GM19463 (cell line): ENCODE data around the gene SCGB1C1.
"Not testable (repeated sequence)": the region's sequence is repeated elsewhere in the genome, so short reads cannot be mapped to it uniquely, and the experiment has no call there.

ENCODE experiments used
- ATAC-seq: cut with Tn5 transposase; IDR thresholded peaks from one replicate; pipeline ENCODE4 v1.9.1; 2021; ENCODE audit warnings: mild to moderate bottlenecking, moderate library complexity; ENCODE audit not compliant: unreplicated experiment

The SCGB1C1 gene

GRCh38 chr11:192674-193128 is at the start of gene SCGB1C1:
Gene SCGB1C1 (plus strand): TSS chr11:193078. CDS start chr11:193100, 22 bp downstream.
- ATAC-seq = not testable (repeated sequence)

GRCh38 chr11:180242-180641 is 12.6 kb upstream of the SCGB1C1 start:
- ATAC-seq = not testable (repeated sequence)

GRCh38 chr11:189200-189783 is 3.6 kb upstream of the SCGB1C1 start:
- ATAC-seq = not testable (repeated sequence)

DNA sequence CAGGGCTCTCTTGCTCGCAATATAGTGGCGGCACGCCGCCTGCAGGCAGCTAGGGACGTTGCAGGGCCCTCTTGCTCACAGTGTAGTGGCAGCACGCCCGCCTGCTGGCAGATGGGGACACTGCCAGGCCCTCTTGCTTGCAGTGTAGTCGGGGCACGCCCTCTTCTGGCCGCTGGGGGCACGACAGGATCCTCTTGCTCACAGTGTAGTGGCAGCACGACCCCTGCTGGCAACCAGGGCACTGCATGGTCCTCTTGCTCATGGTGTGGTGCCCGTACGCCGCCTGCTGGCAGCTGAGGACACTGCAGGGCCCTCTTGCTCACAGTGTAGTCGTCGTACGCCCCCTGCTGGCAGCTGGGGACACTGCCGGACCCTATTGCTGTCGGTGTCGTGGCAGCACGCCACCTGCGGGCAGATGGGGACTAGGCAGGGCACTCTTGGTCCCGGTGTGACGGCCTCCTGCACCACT is 3.0 kb upstream of the SCGB1C1 start:
- ATAC-seq = peak; percentile 70

- ATAC-seq = not testable (repeated sequence)
Observed at GRCh38 chr11:190546-190945, 2.3 kb upstream of the SCGB1C1 start.

- ATAC-seq = not testable (repeated sequence)
Observed at GRCh38 chr11:191490-192478, 1.1 kb upstream of the SCGB1C1 start.

DNA sequence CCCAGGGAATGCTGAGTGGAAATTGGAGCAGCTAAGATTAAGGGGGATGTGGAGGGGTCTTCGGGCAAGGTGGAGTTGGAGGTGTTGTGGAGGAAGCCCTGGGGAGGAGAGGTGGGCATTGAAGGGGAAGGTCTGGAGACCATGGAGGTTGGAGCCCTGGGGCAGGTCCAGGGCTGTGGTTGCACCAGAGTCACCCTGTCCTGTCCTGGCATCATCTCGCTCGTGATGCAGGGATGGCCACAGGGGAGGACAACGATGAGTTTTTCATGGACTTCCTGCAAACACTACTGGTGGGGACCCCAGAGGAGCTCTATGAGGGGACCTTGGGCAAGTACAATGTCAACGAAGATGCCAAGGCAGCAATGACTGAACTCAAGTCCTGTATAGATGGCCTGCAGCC is 603 bp downstream of the SCGB1C1 start:
- ATAC-seq = not testable (repeated sequence)

DNA sequence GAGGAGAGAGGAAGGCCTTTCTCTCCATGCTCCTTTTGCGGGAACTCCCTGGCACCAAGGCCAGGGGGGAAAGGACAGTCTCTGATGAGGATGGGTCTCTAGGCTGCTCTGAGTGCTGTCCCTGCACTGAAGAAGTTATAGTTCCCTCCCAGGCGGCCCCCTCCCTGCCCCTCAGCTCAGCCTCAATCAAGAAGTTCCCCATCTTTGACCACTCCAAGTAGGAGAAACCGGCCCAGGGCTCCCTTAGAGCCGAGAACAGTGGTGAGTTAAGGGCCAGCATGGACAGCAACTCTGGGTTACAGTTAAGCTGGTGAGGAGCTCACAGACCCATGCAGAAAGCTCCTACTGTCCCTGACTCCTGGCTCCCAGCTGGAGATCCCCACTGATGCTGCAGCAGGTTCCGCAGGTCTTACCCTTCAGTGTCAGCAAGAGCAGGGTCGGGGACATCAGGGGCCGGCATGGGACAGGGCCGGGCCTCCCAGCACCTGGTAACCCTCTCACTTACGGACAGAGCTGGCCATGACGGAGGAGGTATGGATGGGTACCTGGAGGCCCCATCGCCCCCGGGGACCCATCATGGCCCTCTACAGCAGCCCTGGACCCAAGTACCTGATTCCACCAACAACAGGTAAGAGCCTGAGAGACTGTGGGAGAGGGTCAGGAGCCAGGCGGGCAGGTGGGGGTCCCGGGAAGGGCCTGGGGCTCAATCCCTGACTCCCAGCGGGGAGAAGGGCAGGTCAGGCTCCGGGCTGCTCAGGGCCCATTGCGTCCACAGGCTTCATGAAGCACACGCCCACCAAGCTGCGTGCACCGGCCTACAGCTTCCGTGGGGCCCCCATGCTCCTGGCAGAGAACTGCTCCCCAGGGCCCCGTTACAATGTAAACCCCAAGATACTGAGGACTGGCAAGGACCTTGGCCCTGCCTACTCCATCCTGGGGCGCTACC is 4.2 kb downstream of the SCGB1C1 start:
- ATAC-seq = no peak

- ATAC-seq = no peak
Observed at GRCh38 chr11:197741-198235, 4.9 kb downstream of the SCGB1C1 start.

GRCh38 chr11:198236-198806 is 5.4 kb downstream of the SCGB1C1 start:
- no peak for ATAC-seq

GRCh38 chr11:199004-199581 is 6.2 kb downstream of the SCGB1C1 start:
- ATAC-seq = no peak

DNA sequence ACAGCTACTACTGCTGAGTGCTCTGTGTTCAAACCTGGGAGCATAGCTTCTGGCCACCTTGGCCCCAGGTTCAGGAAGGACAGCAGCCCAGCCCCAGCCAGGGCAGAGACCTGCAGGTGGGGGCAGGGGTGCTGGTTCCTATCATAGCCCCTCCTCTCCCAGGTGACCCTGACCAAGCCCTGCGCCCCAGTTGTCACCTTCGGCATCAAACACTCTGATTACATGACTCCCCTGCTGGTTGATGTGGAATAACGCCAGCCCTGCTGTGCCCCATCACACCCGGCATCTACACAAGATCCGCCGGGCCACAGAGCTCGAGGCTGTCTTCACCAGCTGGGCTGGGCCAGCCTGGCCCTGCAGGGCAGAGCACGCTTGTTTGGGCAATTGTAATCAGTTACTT is 6.9 kb downstream of the SCGB1C1 start:
- no peak for ATAC-seq

DNA sequence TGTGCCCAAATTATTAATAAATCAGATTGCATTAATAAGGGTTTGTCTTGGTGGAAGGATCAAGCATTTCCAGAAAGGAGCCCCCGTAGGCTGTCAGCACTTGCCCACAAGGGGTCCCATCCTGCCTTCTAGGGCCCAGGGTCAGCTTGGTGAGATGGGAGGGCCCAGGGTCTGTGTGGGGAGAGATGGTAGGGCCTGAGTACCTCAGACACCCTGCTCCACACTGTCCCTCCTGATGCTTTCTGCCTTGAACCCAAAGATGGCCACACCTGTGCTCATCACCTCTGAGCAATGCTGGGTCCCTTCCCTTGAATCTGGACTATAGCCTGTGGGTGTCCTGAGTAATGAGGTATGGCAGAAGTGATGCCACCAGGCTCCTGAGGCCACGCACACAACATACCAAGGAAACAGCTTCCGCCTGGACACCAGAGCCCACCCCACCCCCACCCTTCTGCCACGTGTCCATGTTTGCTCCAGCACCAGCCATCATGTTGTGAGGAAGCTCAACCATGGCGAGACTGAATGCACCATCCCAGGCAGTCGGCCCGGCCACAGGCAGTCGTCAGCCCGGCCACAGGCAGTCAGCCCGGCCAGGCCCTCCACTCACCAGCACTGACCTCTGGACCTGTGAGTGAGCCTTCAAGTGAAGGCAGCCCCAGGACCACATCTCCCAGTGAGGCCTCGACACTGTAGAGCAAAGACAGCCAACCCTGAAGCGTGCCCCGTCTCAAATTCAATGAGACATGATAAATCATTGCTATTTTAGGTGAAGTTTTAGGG is 7.5 kb downstream of the SCGB1C1 start:
- ATAC-seq = no peak

GRCh38 chr11:201966-202365 is 9.1 kb downstream of the SCGB1C1 start:
- no peak for ATAC-seq

DNA sequence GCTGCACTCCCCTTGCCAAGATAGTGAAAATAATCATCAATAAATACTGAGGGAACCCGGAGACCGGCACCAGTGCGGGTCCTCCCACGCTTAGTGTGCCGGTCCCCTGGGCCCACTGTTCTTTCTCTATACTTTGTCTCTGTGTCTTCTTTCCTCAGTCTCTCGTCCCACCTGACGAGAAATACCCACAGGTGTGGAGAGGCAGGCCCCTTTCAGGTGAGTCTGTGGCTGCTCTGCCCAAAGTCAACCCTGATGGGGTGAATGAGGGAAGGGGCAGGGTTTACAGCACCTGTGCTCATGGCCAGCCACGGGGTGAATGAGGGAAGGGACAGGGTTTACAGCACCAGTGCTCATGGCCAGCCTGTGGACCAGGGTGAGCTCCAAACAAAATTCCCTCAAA is 9.6 kb downstream of the SCGB1C1 start:
- ATAC-seq = no peak

DNA sequence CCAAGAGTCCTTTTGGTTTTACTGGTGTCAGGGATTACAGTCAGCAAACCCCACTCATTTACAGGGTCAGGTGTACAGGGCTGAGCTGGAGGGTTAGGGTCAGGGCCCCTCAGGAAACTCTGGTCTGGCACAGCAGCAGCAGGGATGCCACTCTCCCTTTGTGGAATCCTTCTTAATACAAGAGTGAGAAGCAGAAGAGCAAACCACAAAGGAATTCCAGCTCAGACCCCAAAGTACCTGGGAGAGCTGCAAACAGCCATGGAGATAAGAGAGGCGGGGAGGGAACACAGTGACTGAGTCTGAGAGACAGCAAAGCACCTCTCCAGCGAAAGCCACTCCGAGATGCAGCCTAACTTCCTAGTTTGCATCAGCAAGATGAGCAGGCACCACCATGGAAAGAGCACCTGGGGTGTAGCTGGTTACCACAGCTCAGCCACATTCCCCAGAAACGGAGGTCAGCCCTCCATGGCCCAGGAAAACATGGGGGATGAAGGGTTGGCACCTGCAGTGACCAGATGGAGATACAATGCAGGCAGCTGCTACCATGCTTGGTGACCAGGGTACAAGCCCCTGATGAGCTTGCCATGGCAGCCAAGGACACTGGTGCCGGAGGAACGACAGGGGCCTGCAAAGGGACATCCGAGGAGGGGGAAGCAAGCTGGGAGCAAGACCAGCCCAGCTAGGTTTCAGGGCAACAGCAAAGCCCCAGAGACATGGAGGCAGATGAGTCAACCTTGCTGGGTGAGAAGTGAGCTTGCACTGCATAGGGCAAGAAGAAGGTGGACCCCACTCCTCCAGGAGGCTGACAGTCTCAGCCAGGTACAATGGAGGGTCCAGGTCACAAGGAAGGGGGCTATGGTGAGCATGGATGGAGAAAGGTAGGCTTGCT is 10.4 kb downstream of the SCGB1C1 start:
- ATAC-seq = no peak

- no peak for ATAC-seq
Observed at GRCh38 chr11:203945-204586, 11.2 kb downstream of the SCGB1C1 start.
